Activated T-cell treated with anti-CD3 and anti-CD28 coated beads for 1 hour (primary cell): ENCODE measurements around the gene GPC3.

Experiments
- DNase-seq: peaks from one replicate; pipeline ENCODE4 v3.0.0-alpha.2; 2020; ENCODE audit warnings: low read depth

GPC3 gene

GRCh38 chrX:133513123-133513522 is 472.3 kb downstream of the GPC3 start:
- no peak for DNase-seq

GRCh38 chrX:133511041-133511440 is 474.4 kb downstream of the GPC3 start:
- no peak for DNase-seq

GRCh38 chrX:133497356-133497755 is 488.0 kb downstream of the GPC3 start:
- no peak for DNase-seq

GRCh38 chrX:133495464-133496391 is 489.7 kb downstream of the GPC3 start:
- DNase-seq = no peak

GRCh38 chrX:133493366-133493765 is 492.0 kb downstream of the GPC3 start:
- DNase-seq = no peak

GRCh38 chrX:133490955-133491354 is 494.4 kb downstream of the GPC3 start:
- DNase-seq = no peak
